PC-9 (cell line): ENCODE results near the gene ADIPOR2. TPM values are rescaled to one million over a fixed set of nuclear protein-coding genes. Genes with fewer than 3 reads are reported as not detected.
"Not testable (repeated sequence)": the region's sequence is repeated elsewhere in the genome, so short reads cannot be mapped to it uniquely, and the experiment has no call there.

ENCODE experiments used
- BruUV-seq: library from RNA; stranded (reverse); fragments of 400-500 nt; replicated peaks from 2 replicates; lab custom pipeline; 2021; lab: Mats Ljungman, UMichigan
- CTCF ChIA-PET: fragments of 300-600 bp; sonication (Branson Sonifier 250); formaldehyde crosslinking; loops from one replicate; lab custom pipeline; 2022; ENCODE audit warnings: antibody characterized with exemption; lab: Charles Lee
- POLR2A ChIA-PET: fragments of 300-600 bp; sonication (Branson Sonifier 250); formaldehyde crosslinking; loops from one replicate; lab custom pipeline; 2022; ENCODE audit warnings: antibody characterized with exemption; ENCODE audit not compliant: unreplicated experiment; lab: Charles Lee
- DNase-seq, 2 experiments: peaks; one replicate each; pipeline versions ENCODE4 v3.0.0 to v3.0.0-alpha.2; 2015 to 2022; ENCODE audit warnings: mixed read lengths in 1 of 2
- H2AFZ ChIP-seq: fragments of 200-600 bp; sonication (generic); 2 replicates; pipeline ENCODE4 v1.8.1; 2017; ENCODE audit warnings: antibody characterized with exemption
- H3F3A ChIP-seq: fragments of 200-600 bp; sonication (generic); 2 replicates; pipeline ENCODE4 v1.8.1; 2017; ENCODE audit warnings: antibody characterized with exemption, mild to moderate bottlenecking, low read depth; ENCODE audit not compliant: insufficient read depth
- H3K27ac ChIP-seq: fragments of 200-600 bp; sonication (generic); 2 replicates; pipeline ENCODE4 v1.6.1; 2016; ENCODE audit warnings: mixed run types
- H3K27me3 ChIP-seq: fragments of 200-600 bp; sonication (generic); 2 replicates; pipeline ENCODE4 v1.6.1; 2016; ENCODE audit warnings: low read depth, mixed run types; ENCODE audit not compliant: insufficient read depth
- H3K36me3 ChIP-seq: fragments of 200-600 bp; sonication (generic); 2 replicates; pipeline ENCODE4 v1.6.1; 2016; ENCODE audit warnings: low read depth, mixed run types
- H3K4me1 ChIP-seq: fragments of 200-600 bp; sonication (generic); replicated peaks from 2 replicates; pipeline ENCODE4 v1.6.1; 2016; ENCODE audit warnings: mixed run types; ENCODE audit not compliant: insufficient read depth
- H3K4me2 ChIP-seq: fragments of 200-600 bp; sonication (generic); 2 replicates; pipeline ENCODE4 v1.6.1; 2017; ENCODE audit warnings: mixed run types
- H3K4me3 ChIP-seq: fragments of 200-600 bp; sonication (generic); 2 replicates; pipeline ENCODE4 v1.6.1; 2016; ENCODE audit warnings: mixed run types
- H3K79me2 ChIP-seq: fragments of 200-600 bp; sonication (generic); 2 replicates; pipeline ENCODE4 v1.6.1; 2017; ENCODE audit warnings: low read depth, mixed run types
- H3K9me2 ChIP-seq: fragments of 200-600 bp; sonication (generic); 2 replicates; pipeline ENCODE4 v1.8.1; 2017; ENCODE audit warnings: mild to moderate bottlenecking; ENCODE audit not compliant: insufficient read depth
- H3K9me3 ChIP-seq: fragments of 200-600 bp; sonication (generic); 2 replicates; pipeline ENCODE4 v1.8.1; 2016; ENCODE audit warnings: low read depth; ENCODE audit not compliant: insufficient read depth
- H4K20me1 ChIP-seq: fragments of 200-600 bp; sonication (generic); 2 replicates; pipeline ENCODE4 v1.8.1; 2017; ENCODE audit not compliant: insufficient read depth
- CTCF ChIP-seq: fragments of 200-600 bp; sonication (generic); conservative IDR thresholded peaks from 2 replicates; pipeline ENCODE4 v1.6.1; 2017; ENCODE audit warnings: mixed run types, antibody characterized with exemption, mild to moderate bottlenecking, moderate library complexity
- EZH2 ChIP-seq: fragments of 200-600 bp; sonication (generic); IDR thresholded peaks from 2 replicates; pipeline ENCODE4 v1.8.0; 2017; ENCODE audit warnings: antibody characterized with exemption, low read depth
- intact Hi-C: fragments of 100-400 bp; cut with micrococcal nuclease; formaldehyde crosslinking; loops from one replicate; pipeline ENCODE4 v1.10.0; 2022; ENCODE audit not compliant: unreplicated experiment
- total RNA-seq: library from RNA; stranded (reverse); gene quantifications from 2 replicates; pipeline ENCODE4 v1.2.3, GENCODE V29; 2021

The ADIPOR2 gene
- total RNA-seq, 1 experiment from 2014 or later, result 107 TPM

GRCh38 chr12:1726753-1727152 lies 35.9 kb downstream of the ADIPOR2 start:
- no peaks in the 10 kb centered on the region for H3K27me3 ChIP-seq
- H4K20me1 ChIP-seq, result peaks cover 46% of the 10 kb centered on the region
- no peak overlapping the region for H3K27ac ChIP-seq
- H2AFZ ChIP-seq, result no peak overlapping the region
- H3K4me2 ChIP-seq, result no peak overlapping the region
- no peaks in the 10 kb centered on the region for H3K4me1 ChIP-seq
- H3K79me2 ChIP-seq, result peaks cover 87% of the 10 kb centered on the region
- no peak for DNase-seq
- peaks cover 26% of the 10 kb centered on the region for H3F3A ChIP-seq
- H3K9me2 ChIP-seq, result no peaks in the 10 kb centered on the region
- peaks cover 7% of the 10 kb centered on the region for H3K36me3 ChIP-seq
- CTCF ChIA-PET, result interaction anchor here (0.6 kb wide), 1 partner anchor 68 kb away, joined by 3 read pairs; no protein-coding TSS in a partner anchor
- POLR2A ChIA-PET, result no interaction called here
- no TSS peak for BruUV-seq
- no peak overlapping the region for H3K4me3 ChIP-seq
- intact Hi-C loops, result no loop called here
- H3K9me3 ChIP-seq, result no peaks in the 10 kb centered on the region
- TF ChIP-seq CTCF (no peak), EZH2 (no peak)

GRCh38 chr12:1728824-1729223 lies 38.0 kb downstream of the ADIPOR2 start:
- peak in 1 of 2 experiments; percentile 3 for DNase-seq
- no peak for TF ChIP-seq EZH2
- TF ChIP-seq CTCF, result no peak
- Histone ChIP-seq H3K4me3 (no peak overlapping the region), H3K9me3 (no peaks in the 10 kb centered on the region), H3K9me2 (no peaks in the 10 kb centered on the region), H3K4me1 (no peaks in the 10 kb centered on the region), H4K20me1 (peaks cover 58% of the 10 kb centered on the region), H3F3A (peaks cover 29% of the 10 kb centered on the region), H3K27ac (no peak overlapping the region), H3K36me3 (peaks cover 13% of the 10 kb centered on the region), H3K4me2 (no peak overlapping the region), H3K27me3 (no peaks in the 10 kb centered on the region), H3K79me2 (peaks cover 89% of the 10 kb centered on the region), H2AFZ (no peak overlapping the region)
- intact Hi-C loops, result no loop called here
- ChIA-PET POLR2A (no interaction called here), CTCF (no interaction called here)
- no TSS peak for BruUV-seq

DNA sequence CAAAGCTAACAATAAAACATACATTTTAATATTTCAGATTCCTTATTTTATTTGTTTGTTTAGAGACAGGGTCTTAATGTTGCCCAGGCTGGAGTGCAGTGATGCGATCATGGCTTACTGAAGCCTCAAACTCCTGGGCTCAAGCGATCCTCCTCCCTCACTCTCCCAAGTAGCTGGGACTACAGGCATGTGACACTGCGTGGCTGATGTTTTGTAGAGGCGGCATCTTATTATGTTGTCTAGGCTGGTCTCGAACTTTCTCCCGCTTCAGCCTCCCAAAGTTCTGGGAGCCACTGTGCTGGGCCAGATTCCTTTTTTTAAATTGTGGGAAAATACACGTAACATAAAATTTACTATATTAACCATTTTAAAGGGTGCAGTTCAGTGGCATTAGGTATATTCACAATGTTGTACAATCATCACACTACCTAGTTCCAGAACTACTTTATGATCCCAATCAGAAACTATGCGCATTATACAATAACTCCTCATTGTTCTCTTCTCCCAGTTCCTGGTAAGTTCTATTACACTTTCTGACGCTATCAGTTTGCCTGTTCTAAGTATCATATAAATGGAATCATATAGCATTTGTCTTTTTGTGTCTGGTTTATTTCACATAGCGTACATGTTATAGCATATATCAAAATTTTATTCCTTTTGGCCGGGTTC lies 40.3 kb downstream of the ADIPOR2 start:
- TF ChIP-seq CTCF, result no peak
- TF ChIP-seq EZH2, result no peak
- Histone ChIP-seq H3K9me2 (no peaks in the 10 kb centered on the region), H3K79me2 (peaks cover 75% of the 10 kb centered on the region), H3F3A (peaks cover 29% of the 10 kb centered on the region), H3K27me3 (no peaks in the 10 kb centered on the region), H3K9me3 (no peaks in the 10 kb centered on the region), H4K20me1 (peaks cover 40% of the 10 kb centered on the region; the same call in 1 of the 2 replicates), H3K4me3 (no peak overlapping the region), H3K4me1 (no peaks in the 10 kb centered on the region), H2AFZ (no peak overlapping the region), H3K4me2 (no peak overlapping the region), H3K27ac (no peak overlapping the region), H3K36me3 (peaks cover 11% of the 10 kb centered on the region)
- intact Hi-C loops, result no loop called here
- ChIA-PET POLR2A (no interaction called here), CTCF (no interaction called here)
- peak in 1 of 2 experiments; percentile 1 for DNase-seq
- BruUV-seq, result no TSS peak

GRCh38 chr12:1731688-1732078 lies 40.8 kb downstream of the ADIPOR2 start:
- H3K9me2 ChIP-seq, H2AFZ ChIP-seq, H3K9me3 ChIP-seq, BruUV-seq, H3K27ac ChIP-seq, H3K27me3 ChIP-seq, CTCF ChIA-PET, H3K4me1 ChIP-seq, POLR2A ChIA-PET, intact Hi-C loops, H3K4me2 ChIP-seq, H3K4me3 ChIP-seq: not testable (repeated sequence)
- peak in 1 of 2 experiments; percentile 11 for DNase-seq
- H3K36me3 ChIP-seq, result peaks cover 11% of the 10 kb centered on the region
- H3F3A ChIP-seq, result peaks cover 28% of the 10 kb centered on the region
- peaks cover 37% of the 10 kb centered on the region; the same call in 1 of the 2 replicates for H4K20me1 ChIP-seq
- peaks cover 71% of the 10 kb centered on the region for H3K79me2 ChIP-seq
